ENCODE data around the gene SMIM22.

GRCh38 chr16:4776141-4776705 is 18.9 kb upstream of the SMIM22 start:
- TF ChIP-seq CTCF (IDR thresholded peaks at IDR 0.05; ENCODE audit: insufficient read depth, low read length, poor library complexity, severe bottlenecking): no peak
- TF ChIP-seq EZH2phosphoT487 (conservative IDR thresholded peaks at IDR 0.05; ENCODE audit: low read length): no peak

Measured in SU-DHL-6 (cell line).